Large intestine (tissue), 3 donors: Measurements from ENCODE around the gene MS4A10. TPM values are rescaled to one million over a fixed set of nuclear protein-coding genes. Genes with fewer than 3 reads are reported as not detected.
A peak's percentile ranks its signal among the peaks of the same experiment; 100 is the strongest.
"Not testable (repeated sequence)": the region's sequence is repeated elsewhere in the genome, so short reads cannot be mapped to it uniquely, and the experiment has no call there.

Experiments used
- DNase-seq, 2 donors: peaks; one replicate each; pipeline versions ENCODE4 v3.0.0 to v3.0.0-alpha.2; 2013
- H3K27ac ChIP-seq: one replicate; pipeline ENCODE4 v1.5.1; 2013; ENCODE audit warnings: low read length
- H3K27me3 ChIP-seq: 2 replicates; pipeline ENCODE4 v1.6.1; 2013; ENCODE audit warnings: low read length; ENCODE audit not compliant: control insufficient read depth, insufficient read depth
- H3K36me3 ChIP-seq: 2 replicates; pipeline ENCODE4 v1.6.1; 2013; ENCODE audit warnings: low read length; ENCODE audit not compliant: control insufficient read depth, insufficient read depth
- H3K4me1 ChIP-seq: one replicate; pipeline ENCODE4 v1.6.1; 2013; ENCODE audit warnings: low read length; ENCODE audit not compliant: control insufficient read depth, insufficient read depth
- H3K4me3 ChIP-seq: one replicate; pipeline ENCODE4 v1.5.1; 2013; ENCODE audit warnings: low read length
- H3K9me3 ChIP-seq: one replicate; pipeline ENCODE4 v1.6.1; 2013; ENCODE audit warnings: mild to moderate bottlenecking, low read depth, low read length, moderate library complexity; ENCODE audit not compliant: control insufficient read depth
- WGBS: methylation state at CpG from one replicate; pipeline ENCODE4 v1.1.5; 2013; ENCODE audit warnings: low lambda C conversion rate; ENCODE audit not compliant: insufficient coverage; 5-methylcytosine and 5-hydroxymethylcytosine counted together
- polyA plus RNA-seq: library from polyadenylated mRNA; unstranded; fragments of 120-200 nt; gene quantifications from one replicate; pipeline ENCODE4 v1.2.1, GENCODE V29; 2013

The MS4A10 gene
- polyA plus RNA-seq, 1 donor, result 0.48 TPM

DNA sequence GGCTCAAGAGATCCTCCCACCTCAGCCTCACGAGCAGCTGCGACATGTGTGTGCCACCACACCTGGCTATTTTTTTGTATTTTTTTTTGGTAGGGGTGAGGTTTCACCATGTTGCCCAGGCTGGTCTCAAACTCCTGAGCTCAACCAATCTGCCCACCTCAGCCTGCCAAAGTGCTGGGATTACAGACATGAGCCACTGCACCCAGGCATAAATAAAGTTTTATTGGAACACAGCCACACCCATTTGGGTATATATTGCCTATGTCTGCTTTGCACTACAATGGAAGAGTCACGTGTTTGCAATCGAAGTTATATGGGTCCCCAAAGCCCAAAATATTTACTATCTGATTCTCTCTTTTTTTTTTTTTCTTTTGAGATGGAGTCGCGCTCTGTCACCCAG, 30.2 kb upstream of the MS4A10 start:
- H3K36me3 ChIP-seq, result no peaks in the 10 kb centered on the region
- no peak overlapping the region for H3K27ac ChIP-seq
- 100% methylated on average over 2 of the region's 6 CpGs for WGBS
- H3K4me1 ChIP-seq, result peaks cover 1% of the 10 kb centered on the region
- no peaks in the 10 kb centered on the region for H3K27me3 ChIP-seq
- DNase-seq, result no peak
- H3K9me3 ChIP-seq, result no peaks in the 10 kb centered on the region
- H3K4me3 ChIP-seq, result no peak overlapping the region

DNA sequence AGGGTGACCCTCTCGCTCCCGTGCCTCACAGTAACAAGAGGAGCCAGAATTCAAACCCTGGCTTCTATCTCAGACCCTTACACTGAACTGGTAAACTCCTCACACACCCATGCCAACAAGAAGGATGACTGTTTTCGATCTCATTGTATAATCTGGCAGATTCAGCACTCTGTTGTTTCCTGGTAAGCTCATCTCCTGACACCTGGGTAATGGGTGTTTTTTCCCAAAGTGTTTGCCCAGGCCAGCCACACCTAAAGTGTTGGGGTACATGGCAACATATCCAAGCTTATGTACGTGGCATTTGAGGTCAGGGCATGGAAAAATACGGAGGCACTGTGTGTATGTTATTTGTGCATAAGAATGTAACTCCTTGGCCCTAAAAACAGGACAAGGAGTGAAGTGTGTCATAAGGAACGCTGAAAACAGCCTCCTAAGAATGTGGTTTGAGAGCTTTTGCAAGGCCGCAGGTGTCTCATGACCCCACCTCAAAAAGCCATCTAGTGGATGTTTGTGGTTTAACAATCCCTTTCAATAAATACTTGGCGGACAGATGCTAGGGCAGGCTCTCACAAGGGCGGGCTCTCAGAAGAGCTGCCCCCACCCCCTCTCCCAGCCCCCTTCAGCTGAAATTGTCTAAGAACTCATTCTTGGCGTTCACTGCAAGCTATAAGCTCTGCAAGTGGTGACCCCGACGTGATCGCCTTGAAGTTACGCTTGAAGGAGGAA, 28.7 kb upstream of the MS4A10 start, which contains the start of gene MS4A15:
Gene MS4A15, plus strand, starts transcription at position 561 of the 726 bp plus-strand sequence. CDS start 6,867 bp downstream, outside the sequence.
- H3K27ac ChIP-seq, result no peak within 1 kb of the TSS
- H3K9me3 ChIP-seq, result no peaks in the 10 kb centered on the region
- no peaks in the 10 kb centered on the region for H3K27me3 ChIP-seq
- no peak within 1 kb of the TSS for H3K4me3 ChIP-seq
- WGBS, result 70% methylated on average over 2 of the region's 14 CpGs
- peaks cover 8% of the 10 kb centered on the region for H3K4me1 ChIP-seq
- H3K36me3 ChIP-seq, result no peaks in the 10 kb centered on the region
- peak in 1 of 2 donors; percentile 56 for DNase-seq

DNA sequence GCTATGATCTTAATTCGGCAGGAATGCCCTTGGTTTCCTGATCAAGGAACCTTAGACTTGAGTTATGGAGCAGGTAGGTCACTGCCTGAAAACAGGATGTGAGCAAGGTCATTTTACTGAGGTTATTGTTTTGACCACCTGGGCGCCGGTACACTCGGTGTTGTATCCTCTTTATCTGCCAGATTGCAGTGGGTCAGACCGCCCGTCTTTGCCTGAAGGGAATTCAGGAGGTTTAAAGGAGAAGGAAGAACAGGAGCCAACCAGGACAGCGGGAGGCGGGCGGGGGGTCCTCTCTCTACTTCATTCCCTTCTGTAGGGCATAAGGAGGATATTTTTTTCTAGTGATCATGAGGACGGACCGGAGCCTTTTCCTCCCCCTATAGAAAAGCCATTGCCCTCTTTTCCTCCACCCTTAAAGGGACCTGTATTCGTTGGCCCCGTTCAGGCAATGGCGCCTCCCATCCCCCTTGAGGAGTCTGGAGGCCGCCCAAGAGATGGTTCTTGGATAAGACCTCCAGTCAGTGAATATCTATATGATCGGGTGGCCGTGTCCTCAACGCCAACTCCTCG, 27.8 kb upstream of the MS4A10 start:
- Histone ChIP-seq H3K4me3 (no peak overlapping the region), H3K36me3 (no peaks in the 10 kb centered on the region), H3K27me3 (no peaks in the 10 kb centered on the region), H3K27ac (no peak overlapping the region), H3K9me3 (no peaks in the 10 kb centered on the region), H3K4me1 (peaks cover 8% of the 10 kb centered on the region)
- DNase-seq, result no peak
- no CpG with 5 or more reads among the region's 19 CpGs for WGBS

DNA sequence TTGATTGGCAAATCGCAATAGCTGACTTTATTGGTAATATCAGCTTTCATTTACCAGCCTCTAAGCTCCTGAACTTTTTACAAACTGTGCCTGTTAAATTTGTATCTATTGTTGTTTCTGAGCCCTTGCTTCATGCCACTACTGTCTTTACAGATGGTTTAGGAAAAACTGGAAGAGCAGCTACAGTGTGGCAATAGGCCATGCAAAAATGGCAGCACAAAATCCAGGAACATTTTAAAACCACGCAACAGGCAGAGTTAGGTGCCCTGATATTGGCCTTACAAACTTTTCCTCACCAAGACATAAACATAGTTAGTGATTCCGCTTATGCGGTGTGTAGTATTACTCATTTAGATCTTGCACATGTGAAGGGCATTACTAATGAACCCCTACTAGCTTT, 26.5 kb upstream of the MS4A10 start:
- H3K9me3 ChIP-seq, DNase-seq, H3K36me3 ChIP-seq, H3K4me1 ChIP-seq, H3K4me3 ChIP-seq, H3K27ac ChIP-seq, H3K27me3 ChIP-seq: not testable (repeated sequence)
- WGBS, result no CpG with 5 or more reads among the region's 4 CpGs

DNA sequence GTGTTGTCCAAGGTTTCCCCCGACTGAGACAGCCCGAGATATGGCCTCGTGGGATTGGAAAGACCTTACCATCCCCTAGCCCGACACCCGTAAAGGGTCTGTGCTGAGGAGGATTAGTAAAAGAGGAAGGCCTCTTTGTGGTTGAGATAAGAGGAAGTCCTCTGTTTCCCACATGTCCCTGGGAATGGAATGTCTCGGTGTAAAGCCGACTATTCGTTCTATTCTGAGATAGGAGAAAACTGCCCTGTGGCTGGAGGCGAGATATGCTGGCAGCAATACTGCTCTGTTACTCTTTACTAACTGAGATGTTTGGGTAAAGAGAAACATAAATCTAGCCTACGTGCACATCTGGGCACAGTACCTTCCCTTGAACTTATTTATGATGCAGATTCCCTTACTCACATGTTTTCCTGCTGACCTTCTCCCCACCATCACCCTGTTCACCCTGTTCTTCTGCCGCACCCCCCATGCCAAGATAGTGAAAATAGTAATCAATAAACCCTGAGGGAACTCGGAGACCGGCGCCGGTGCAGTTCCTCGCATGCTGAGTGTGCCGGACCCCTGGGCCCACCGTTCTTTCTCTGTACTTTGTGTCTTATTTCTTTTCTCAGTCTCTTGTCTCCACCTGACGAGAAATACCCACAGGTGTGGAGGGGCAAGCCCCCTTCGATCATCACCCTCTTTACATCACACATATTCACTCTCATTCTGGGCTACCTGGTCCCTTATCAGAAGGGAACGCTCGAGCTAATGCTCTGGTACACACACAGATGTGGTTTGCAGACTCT, 25.5 kb upstream of the MS4A10 start:
- DNase-seq, H3K9me3 ChIP-seq, H3K36me3 ChIP-seq, H3K4me3 ChIP-seq, H3K27me3 ChIP-seq: not testable (repeated sequence)
- WGBS, result 100% methylated on average over 2 of the region's 22 CpGs
- Histone ChIP-seq H3K27ac (peak overlapping the region; percentile 53), H3K4me1 (peaks cover 15% of the 10 kb centered on the region)

DNA sequence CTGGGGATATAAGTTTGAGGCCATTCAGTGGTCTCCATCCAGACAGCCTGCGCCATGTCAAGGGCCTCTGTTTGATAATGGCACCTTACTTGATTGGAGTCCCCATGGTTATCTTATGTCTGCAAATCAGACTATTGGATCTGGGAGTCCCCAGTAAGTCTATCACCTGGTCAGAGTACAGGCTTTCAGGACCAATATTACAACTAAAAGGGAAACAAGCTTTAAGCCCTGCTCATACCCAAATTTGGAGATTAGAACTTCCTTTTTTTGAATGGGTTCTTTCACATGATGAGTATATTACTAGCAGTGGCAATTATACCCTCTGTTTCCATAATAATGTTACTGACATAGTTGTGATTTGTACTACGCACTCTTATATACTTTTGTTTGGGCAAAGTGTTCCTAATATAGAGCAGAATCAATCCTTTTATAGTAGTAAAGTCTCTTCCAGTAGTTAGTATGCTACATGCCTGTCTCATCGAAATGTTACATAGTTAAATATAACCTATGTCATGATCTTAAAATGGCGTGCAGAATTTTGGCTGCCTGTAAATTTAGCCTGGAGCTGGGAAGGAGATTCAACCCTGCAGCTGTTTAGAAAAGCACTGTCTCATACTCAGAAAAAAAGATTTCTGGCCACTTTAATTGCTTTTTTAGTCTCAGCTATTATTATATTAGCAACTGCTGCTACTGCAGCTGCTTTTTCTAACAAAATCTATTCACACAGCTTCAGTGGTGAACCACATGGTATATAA, 23.5 kb upstream of the MS4A10 start:
- no peak overlapping the region for H3K27ac ChIP-seq

DNA sequence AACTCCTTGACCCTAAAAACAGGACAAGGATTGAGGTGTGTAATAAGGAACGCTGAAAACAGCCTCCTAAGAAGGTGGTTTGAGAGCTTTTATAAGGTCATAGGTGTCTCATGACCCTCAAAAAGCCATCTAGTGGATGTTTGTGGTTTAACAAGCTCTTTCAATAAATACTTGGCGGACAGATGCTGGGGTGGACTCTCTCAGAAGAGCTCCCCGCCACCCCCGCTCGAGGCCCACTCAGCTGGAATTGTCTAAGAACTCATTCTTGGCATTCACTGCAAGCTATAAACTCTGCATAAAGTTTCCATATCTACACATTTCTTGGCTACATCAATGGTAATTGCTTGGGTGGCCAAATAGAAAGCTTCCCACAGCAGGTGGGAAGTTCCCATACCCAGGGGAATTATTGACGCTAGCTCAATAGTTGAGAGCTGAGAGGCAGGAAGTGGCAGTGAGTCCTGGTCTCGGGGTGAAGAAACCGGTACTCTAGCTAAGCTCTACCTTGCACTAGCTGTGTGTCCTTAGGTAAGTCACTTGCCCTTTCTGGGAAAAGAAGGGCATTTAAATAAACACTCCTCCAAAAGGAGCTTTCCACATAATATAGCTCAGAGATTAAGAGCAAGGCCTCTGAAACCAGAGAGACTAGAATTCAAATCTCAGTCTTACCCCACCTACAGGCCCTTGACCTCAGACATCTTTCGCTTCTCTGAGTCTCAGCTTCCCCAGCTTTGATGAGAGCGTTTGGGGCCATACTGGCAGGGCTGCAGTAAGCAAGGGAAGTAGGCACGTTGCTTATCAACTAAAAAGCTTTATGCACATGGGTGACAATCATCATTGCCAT, 22.1 kb upstream of the MS4A10 start:
- Histone ChIP-seq H3K36me3 (no peaks in the 10 kb centered on the region), H3K27me3 (no peaks in the 10 kb centered on the region), H3K4me1 (peaks cover 15% of the 10 kb centered on the region), H3K9me3 (peaks cover 5% of the 10 kb centered on the region), H3K27ac (no peak overlapping the region), H3K4me3 (no peak overlapping the region)
- DNase-seq, result peak in 1 of 2 donors; percentile 33
- no CpG with 5 or more reads among the region's 11 CpGs for WGBS

More for the DNA sequence above, 23.5 kb upstream of the MS4A10 start:
- no peak overlapping the region for H3K4me3 ChIP-seq
- peaks cover 15% of the 10 kb centered on the region for H3K4me1 ChIP-seq
- no CpG with 5 or more reads among the region's 4 CpGs for WGBS
- H3K36me3 ChIP-seq, result no peaks in the 10 kb centered on the region
- no peaks in the 10 kb centered on the region for H3K27me3 ChIP-seq
- DNase-seq, result no peak
- no peaks in the 10 kb centered on the region for H3K9me3 ChIP-seq

DNA sequence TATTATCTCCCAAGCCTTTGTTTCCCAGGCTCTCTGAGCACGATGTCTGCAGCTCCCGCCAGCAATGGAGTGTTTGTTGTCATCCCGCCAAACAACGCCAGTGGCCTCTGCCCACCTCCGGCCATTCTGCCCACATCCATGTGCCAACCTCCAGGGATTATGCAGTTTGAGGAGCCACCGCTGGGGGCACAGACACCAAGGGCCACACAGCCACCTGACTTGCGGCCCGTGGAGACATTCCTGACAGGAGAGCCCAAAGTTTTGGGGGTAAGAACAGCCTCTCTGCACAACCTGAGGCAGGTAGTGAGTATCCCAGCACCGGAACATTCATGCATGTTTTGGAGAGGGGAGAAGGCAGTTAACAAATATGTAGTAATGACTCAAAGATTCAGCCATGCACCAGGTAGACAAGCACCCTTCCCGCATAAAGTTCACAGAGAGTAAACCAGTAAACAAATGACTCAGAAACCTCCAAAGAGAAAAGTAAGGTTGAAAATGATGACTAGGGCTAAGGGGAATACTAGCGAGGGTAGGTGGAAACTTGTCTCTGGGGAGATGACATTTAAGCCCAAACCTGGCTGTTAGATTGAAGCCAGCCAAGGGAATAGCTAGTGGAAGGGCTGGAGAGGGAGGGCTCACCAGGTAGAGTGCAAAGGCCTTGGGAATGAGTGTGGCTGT, 21.3 kb upstream of the MS4A10 start:
- no peak for DNase-seq
- H3K27ac ChIP-seq, result no peak overlapping the region
- H3K27me3 ChIP-seq, result no peaks in the 10 kb centered on the region
- H3K4me1 ChIP-seq, result peaks cover 15% of the 10 kb centered on the region
- 72% methylated on average over 2 of the region's 11 CpGs for WGBS
- H3K4me3 ChIP-seq, result no peak overlapping the region
- H3K36me3 ChIP-seq, result no peaks in the 10 kb centered on the region
- H3K9me3 ChIP-seq, result peaks cover 5% of the 10 kb centered on the region

DNA sequence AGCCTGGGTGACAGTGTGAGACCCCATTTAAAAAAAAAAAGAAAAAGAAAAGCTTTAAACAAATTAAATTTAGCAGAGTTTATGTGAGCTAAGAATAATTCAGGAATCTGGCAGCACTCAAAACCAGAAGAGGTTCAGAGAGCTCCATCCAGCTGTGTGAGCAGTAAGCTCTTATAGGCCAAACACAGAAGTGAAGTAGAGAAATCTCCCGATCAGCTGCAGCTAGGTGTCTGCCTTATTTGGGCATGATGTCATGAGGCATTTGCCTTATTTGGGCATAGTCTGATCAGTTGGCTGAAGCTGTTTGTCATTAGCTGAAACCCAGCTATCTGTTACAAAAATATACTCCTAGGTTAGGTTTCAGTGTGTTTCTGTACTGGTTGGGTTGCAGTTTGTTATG, 20.3 kb upstream of the MS4A10 start:
- DNase-seq, result no peak
- peaks cover 13% of the 10 kb centered on the region for H3K4me1 ChIP-seq
- no peaks in the 10 kb centered on the region for H3K27me3 ChIP-seq
- H3K9me3 ChIP-seq, result peaks cover 5% of the 10 kb centered on the region
- H3K36me3 ChIP-seq, result no peaks in the 10 kb centered on the region
- WGBS, result no CpG with 5 or more reads among the region's 1 CpG
- H3K27ac ChIP-seq, result no peak overlapping the region
- H3K4me3 ChIP-seq, result no peak overlapping the region
